Caco-2 (cell line): ENCODE results near the gene C2orf76. TPM values are rescaled to one million over a fixed set of nuclear protein-coding genes. Genes with fewer than 3 reads are reported as not detected.
A peak's percentile ranks its signal among the peaks of the same experiment; 100 is the strongest.

Experiments
- BruUV-seq: library from RNA; stranded (reverse); fragments of 400-500 nt; replicated peaks from 2 replicates; lab custom pipeline; 2021; lab: Mats Ljungman, UMichigan
- CTCF ChIA-PET: fragments of 300-600 bp; sonication (Branson Sonifier 250); formaldehyde crosslinking; loops from one replicate; lab custom pipeline; 2022; ENCODE audit warnings: antibody characterized with exemption; lab: Charles Lee
- POLR2A ChIA-PET: fragments of 300-600 bp; sonication (Branson Sonifier 250); formaldehyde crosslinking; loops from one replicate; lab custom pipeline; 2022; ENCODE audit warnings: antibody characterized with exemption; lab: Charles Lee
- DNase-seq, 2 experiments: peaks; one replicate each; pipeline versions ENCODE4 v3.0.0 to v3.0.0-alpha.2; 2020 to 2022
- H3K27me3 ChIP-seq: replicated peaks from 2 replicates; pipeline ENCODE4 v1.6.0; 2011; ENCODE audit warnings: low read length; ENCODE audit not compliant: control insufficient read depth, insufficient read depth
- H3K36me3 ChIP-seq: 2 replicates; pipeline ENCODE4 v1.5.1; 2011; ENCODE audit warnings: low read length; ENCODE audit not compliant: control insufficient read depth, insufficient read depth
- H3K4me1 ChIP-seq: fragments of 250-450 bp; sonication (Bioruptor Pico); 2 replicates; pipeline ENCODE4 v1.5.1; 2020; ENCODE audit warnings: mild to moderate bottlenecking
- H3K4me3 ChIP-seq: 2 replicates; pipeline ENCODE4 v1.5.1; 2011; ENCODE audit warnings: low read depth, mild to moderate bottlenecking, control low read depth, low read length
- H3K9me3 ChIP-seq: fragments of 250-450 bp; sonication (Bioruptor Pico); 2 replicates; pipeline ENCODE4 v1.5.1; 2020; ENCODE audit warnings: mild to moderate bottlenecking, moderate library complexity
- H3K27ac Mint-ChIP-seq: one replicate; pipeline ENCODE4 v1.8.0; 2022; ENCODE audit warnings: mixed read lengths; ENCODE audit not compliant: unreplicated experiment
- H3K27me3 Mint-ChIP-seq: one replicate; pipeline ENCODE4 v1.8.0; 2022; ENCODE audit warnings: mixed read lengths; ENCODE audit not compliant: insufficient read depth, unreplicated experiment
- H3K36me3 Mint-ChIP-seq: one replicate; pipeline ENCODE4 v1.8.0; 2022; ENCODE audit warnings: mild to moderate bottlenecking, mixed read lengths; ENCODE audit not compliant: insufficient read depth, unreplicated experiment
- H3K4me1 Mint-ChIP-seq: one replicate; pipeline ENCODE4 v1.8.0; 2022; ENCODE audit warnings: low read depth, mixed read lengths; ENCODE audit not compliant: unreplicated experiment
- H3K4me3 Mint-ChIP-seq: one replicate; pipeline ENCODE4 v1.8.0; 2022; ENCODE audit warnings: mild to moderate bottlenecking, moderate library complexity, mixed read lengths; ENCODE audit not compliant: unreplicated experiment
- H3K9me3 Mint-ChIP-seq: one replicate; pipeline ENCODE4 v1.8.0; 2022; ENCODE audit warnings: mixed read lengths; ENCODE audit not compliant: unreplicated experiment
- CTCF ChIP-seq, 2 experiments: fragments of 200-600 bp in 1 of 2; IDR thresholded peaks; 1 replicate in 1 of 2; 2 replicates in 1 of 2; pipeline versions ENCODE4 v1.5.1 to v1.8.0; 2011 to 2022; ENCODE audit warnings: antibody characterized with exemption in 1 of 2, control low read depth in 1 of 2, inconsistent platforms in 1 of 2, low read depth in 1 of 2, low read length in 1 of 2, mild to moderate bottlenecking in 1 of 2, moderate library complexity in 1 of 2; ENCODE audit not compliant: insufficient read depth in 1 of 2, severe bottlenecking in 1 of 2, unreplicated experiment in 1 of 2
- intact Hi-C: fragments of 100-400 bp; cut with micrococcal nuclease; formaldehyde crosslinking; loops from one replicate; pipeline ENCODE4 v1.10.0; 2022; ENCODE audit not compliant: unreplicated experiment
- total RNA-seq: library from RNA; stranded (reverse); gene quantifications from 2 replicates; pipeline ENCODE4 v1.2.3, GENCODE V29; 2022

The C2orf76 gene
- total RNA-seq, 1 experiment from 2014 or later, result 6.5 TPM

- Mint-ChIP-seq H3K36me3 (no peaks in the 10 kb centered on the region), H3K4me3 (no peak overlapping the region), H3K27me3 (no peaks in the 10 kb centered on the region), H3K4me1 (no peaks in the 10 kb centered on the region), H3K9me3 (no peaks in the 10 kb centered on the region), H3K27ac (no peak overlapping the region)
- intact Hi-C loops, result loop anchor here (5.0 kb wide), 1 partner anchor 110 kb away; no protein-coding TSS in a partner anchor
- no peaks in the 10 kb centered on the region for H3K36me3 ChIP-seq
- no peaks in the 10 kb centered on the region for H3K27me3 ChIP-seq
- H3K4me1 ChIP-seq, result no peaks in the 10 kb centered on the region
- ChIA-PET POLR2A (no interaction called here), CTCF (no interaction called here)
- H3K4me3 ChIP-seq, result no peak overlapping the region
- H3K9me3 ChIP-seq, result no peaks in the 10 kb centered on the region
- BruUV-seq, result no TSS peak
- no peak for TF ChIP-seq CTCF (IDR thresholded peaks at IDR 0.05; ENCODE audit: insufficient read depth in 1 of 2, low read depth in 1 of 2, low read length in 1 of 2, severe bottlenecking in 1 of 2, unreplicated experiment in 1 of 2)
- DNase-seq, result no peak
These were observed 74.4 kb downstream of the C2orf76 start for GRCh38 chr2:119292226-119292625.

GRCh38 chr2:119291588-119292167, 75.0 kb downstream of the C2orf76 start:
- intact Hi-C loops, result loop anchor here (1.0 to 5.0 kb wide), 8 partner anchors 20 to 410 kb away; no protein-coding TSS in a partner anchor
- H3K4me3 Mint-ChIP-seq, result no peak overlapping the region
- Histone ChIP-seq H3K9me3 (no peaks in the 10 kb centered on the region), H3K27me3 (no peaks in the 10 kb centered on the region), H3K4me3 (no peak overlapping the region), H3K4me1 (no peaks in the 10 kb centered on the region), H3K36me3 (no peaks in the 10 kb centered on the region)
- H3K4me1 Mint-ChIP-seq, result no peaks in the 10 kb centered on the region
- no TSS peak for BruUV-seq
- no peak for DNase-seq
- ChIA-PET POLR2A (no interaction called here), CTCF (interaction anchor here (0.6 to 1.2 kb wide), 8 partner anchors 20 to 410 kb away, joined by 3 to 6 read pairs (median 3); no protein-coding TSS in a partner anchor)
- H3K27ac Mint-ChIP-seq, result no peak overlapping the region
- no peaks in the 10 kb centered on the region for H3K36me3 Mint-ChIP-seq
- no peaks in the 10 kb centered on the region for H3K9me3 Mint-ChIP-seq
- no peak for TF ChIP-seq CTCF (IDR thresholded peaks at IDR 0.05; ENCODE audit: insufficient read depth in 1 of 2, low read depth in 1 of 2, low read length in 1 of 2, severe bottlenecking in 1 of 2, unreplicated experiment in 1 of 2)
- H3K27me3 Mint-ChIP-seq, result no peaks in the 10 kb centered on the region

GRCh38 chr2:119290859-119291587, 75.6 kb downstream of the C2orf76 start:
- POLR2A ChIA-PET, result no interaction called here
- H3K27ac Mint-ChIP-seq, result no peak overlapping the region
- H3K9me3 Mint-ChIP-seq, result no peaks in the 10 kb centered on the region

More at GRCh38 chr2:119290859-119291587, 75.6 kb downstream of the C2orf76 start:
- no peaks in the 10 kb centered on the region for H3K4me1 ChIP-seq
- intact Hi-C loops, result loop anchor here (1.0 to 5.0 kb wide), 8 partner anchors 20 to 410 kb away; no protein-coding TSS in a partner anchor
- Mint-ChIP-seq H3K4me1 (no peaks in the 10 kb centered on the region), H3K36me3 (no peaks in the 10 kb centered on the region), H3K4me3 (no peak overlapping the region), H3K27me3 (no peaks in the 10 kb centered on the region)
- DNase-seq, result peak; percentile 90 to 92
- TF ChIP-seq CTCF (IDR thresholded peaks at IDR 0.05; ENCODE audit: insufficient read depth in 1 of 2, low read depth in 1 of 2, low read length in 1 of 2, severe bottlenecking in 1 of 2, unreplicated experiment in 1 of 2), result peak; percentile 95 to 98
- H3K9me3 ChIP-seq, result no peaks in the 10 kb centered on the region
- no peak overlapping the region for H3K4me3 ChIP-seq
- H3K36me3 ChIP-seq, result no peaks in the 10 kb centered on the region
- BruUV-seq, result no TSS peak
- CTCF ChIA-PET, result interaction anchor here (0.6 to 1.2 kb wide), 8 partner anchors 21 to 409 kb away, joined by 3 to 6 read pairs (median 3); no protein-coding TSS in a partner anchor
- H3K27me3 ChIP-seq, result no peaks in the 10 kb centered on the region
